ENCODE data around the gene KIF16B.

GRCh38 chr20:16533502-16533901 is 39.7 kb downstream of the KIF16B start:
- TF ChIP-seq CTCF (IDR thresholded peaks at IDR 0.05): no peak
- no peak for TF ChIP-seq POLR2A (IDR thresholded peaks at IDR 0.05)

All from lower leg skin (tissue), 3 donors.